SK-N-SH (cell line): Measurements from ENCODE around the gene ARPIN. TPM values are rescaled to one million over a fixed set of nuclear protein-coding genes. Genes with fewer than 3 reads are reported as not detected.

ENCODE experiments used
- CTCF ChIA-PET: fragments of 300-600, 350-600 bp; formaldehyde crosslinking; extraction: SDS; loops from one replicate; lab custom pipeline; 2021; lab: Yijun Ruan, JAX
- POLR2A ChIA-PET: fragments of 350-600 bp; sonication (Branson Sonifier 250); formaldehyde crosslinking; extraction: SDS; loops from one replicate; lab custom pipeline; 2020; ENCODE audit warnings: antibody characterized with exemption, inconsistent platforms; lab: Yijun Ruan, JAX
- DNase-seq: peaks from one replicate; pipeline ENCODE4 v3.0.0; 2012
- H2AFZ ChIP-seq: fragments of 200-600 bp; sonication (generic); 2 replicates; pipeline ENCODE4 v1.8.1; 2016; ENCODE audit warnings: antibody characterized with exemption, mild to moderate bottlenecking, low read depth
- H3F3A ChIP-seq: fragments of 200-600 bp; sonication (generic); replicated peaks from 2 replicates; pipeline ENCODE3; 2016; ENCODE audit warnings: antibody characterized with exemption, mild to moderate bottlenecking; ENCODE audit not compliant: insufficient read depth
- H3K27ac ChIP-seq, 2 experiments: fragments of 200-500 bp in 1 of 2; fragments of 200-600 bp in 1 of 2; sonication (Bioruptor generic) in 1 of 2; sonication (generic), shearing (Covaris generic) in 1 of 2; 2 replicates each; pipeline versions ENCODE4 v1.5.1 to v1.6.1; 2014 to 2016; ENCODE audit warnings: low read depth in 2 of 2, inconsistent platforms in 1 of 2, low read length in 1 of 2, mild to moderate bottlenecking in 1 of 2, mixed read lengths in 1 of 2
- H3K27me3 ChIP-seq: fragments of 200-600 bp; sonication (generic), shearing (Covaris generic); 2 replicates; pipeline ENCODE4 v1.6.1; 2016; ENCODE audit warnings: mixed run types; ENCODE audit not compliant: insufficient read depth
- H3K36me3 ChIP-seq, 2 experiments: fragments of 200-500 bp in 1 of 2; fragments of 200-600 bp in 1 of 2; sonication (Bioruptor generic) in 1 of 2; sonication (generic) in 1 of 2; replicated peaks in 1 of 2; 2 replicates each; pipeline versions ENCODE3 to v1.5.1; 2014 to 2016; ENCODE audit warnings: low read length in 1 of 2, mild to moderate bottlenecking in 1 of 2; ENCODE audit not compliant: insufficient read depth in 2 of 2, control insufficient read depth in 1 of 2
- H3K4me1 ChIP-seq, 2 experiments: fragments of 200-500 bp in 1 of 2; fragments of 200-600 bp in 1 of 2; sonication (Bioruptor generic) in 1 of 2; sonication (generic), shearing (Covaris generic) in 1 of 2; 2 replicates each; pipeline versions ENCODE4 v1.5.1 to v1.6.1; 2014 to 2016; ENCODE audit warnings: low read depth in 1 of 2, low read length in 1 of 2, mixed run types in 1 of 2; ENCODE audit not compliant: insufficient read depth in 2 of 2, control insufficient read depth in 1 of 2
- H3K4me2 ChIP-seq: fragments of 200-600 bp; sonication (generic), shearing (Covaris generic); 2 replicates; pipeline ENCODE4 v1.6.1; 2017; ENCODE audit warnings: mixed run types
- H3K4me3 ChIP-seq, 2 experiments: fragments of 200-500 bp in 1 of 2; fragments of 200-600 bp in 1 of 2; sonication (Bioruptor generic) in 1 of 2; sonication (generic), shearing (Covaris generic) in 1 of 2; 2 replicates each; pipeline versions ENCODE4 v1.5.1 to v1.8.1; 2014 to 2016; ENCODE audit warnings: low read depth in 2 of 2, inconsistent platforms in 1 of 2, low read length in 1 of 2, mild to moderate bottlenecking in 1 of 2, mixed read lengths in 1 of 2, moderate library complexity in 1 of 2
- H3K79me2 ChIP-seq: fragments of 200-600 bp; sonication (generic); 2 replicates; pipeline ENCODE4 v1.8.1; 2017; ENCODE audit warnings: mild to moderate bottlenecking; ENCODE audit not compliant: insufficient read depth
- H3K9ac ChIP-seq: fragments of 200-600 bp; sonication (generic); 2 replicates; pipeline ENCODE4 v1.6.1; 2017; ENCODE audit warnings: mixed run types
- H3K9me2 ChIP-seq: fragments of 200-600 bp; sonication (generic); 2 replicates; pipeline ENCODE4 v1.6.1; 2017; ENCODE audit warnings: mixed run types
- H3K9me3 ChIP-seq: fragments of 200-600 bp; sonication (generic); 2 replicates; pipeline ENCODE4 v1.6.1; 2017; ENCODE audit warnings: mixed run types, mild to moderate bottlenecking, moderate library complexity
- H4K20me1 ChIP-seq: fragments of 200-600 bp; sonication (generic); 2 replicates; pipeline ENCODE4 v1.6.1; 2017; ENCODE audit warnings: mild to moderate bottlenecking, mixed run types; ENCODE audit not compliant: insufficient read depth
- CHD2 ChIP-seq: fragments of 150-350 bp; IDR thresholded peaks from 2 replicates; pipeline ENCODE4 v1.6.1; 2018; ENCODE audit warnings: low read length; ENCODE audit not compliant: partially characterized antibody
- EP300 ChIP-seq, 2 experiments: IDR thresholded peaks; 2 replicates each; pipeline versions ENCODE4 v1.4.0 to v1.6.1; 2012; ENCODE audit warnings: borderline replicate concordance in 1 of 2, low read depth in 1 of 2, low read length in 1 of 2
- FOSL2 ChIP-seq: IDR thresholded peaks from 2 replicates; pipeline ENCODE4 v1.4.0; 2012; ENCODE audit warnings: low read depth, mild to moderate bottlenecking, moderate library complexity, borderline replicate concordance
- FOXM1 ChIP-seq: IDR thresholded peaks from 2 replicates; pipeline ENCODE4 v1.4.0; 2012; ENCODE audit warnings: low read depth, mild to moderate bottlenecking
- GABPA ChIP-seq: IDR thresholded peaks from 2 replicates; pipeline ENCODE4 v1.4.0; 2012; ENCODE audit warnings: low read depth, mild to moderate bottlenecking
- MEF2A ChIP-seq: IDR thresholded peaks from 2 replicates; pipeline ENCODE4 v1.4.0; 2012; ENCODE audit warnings: low read depth, borderline replicate concordance
- NFIC ChIP-seq: IDR thresholded peaks from 2 replicates; pipeline ENCODE4 v1.4.0; 2012; ENCODE audit warnings: borderline replicate concordance
- RFX5 ChIP-seq: IDR thresholded peaks from 2 replicates; pipeline ENCODE4 v1.6.1; 2012; ENCODE audit warnings: mild to moderate bottlenecking, improper control_type of control experiment, low read length
- RXRA ChIP-seq: IDR thresholded peaks from 2 replicates; pipeline ENCODE4 v1.4.0; 2012; ENCODE audit warnings: low read depth, mild to moderate bottlenecking, borderline replicate concordance
- SIN3A ChIP-seq: IDR thresholded peaks from 2 replicates; pipeline ENCODE4 v1.6.1; 2012; ENCODE audit warnings: low read depth, mild to moderate bottlenecking, low read length, moderate library complexity, borderline replicate concordance
- SMC3 ChIP-seq: IDR thresholded peaks from 2 replicates; pipeline ENCODE4 v1.6.1; 2012; ENCODE audit warnings: low read depth, low read length, improper control_type of control experiment
- TAF1 ChIP-seq: IDR thresholded peaks from 2 replicates; pipeline ENCODE4 v1.6.1; 2012; ENCODE audit warnings: low read depth, mild to moderate bottlenecking, low read length, moderate library complexity, borderline replicate concordance
- TCF12 ChIP-seq: IDR thresholded peaks from 2 replicates; pipeline ENCODE4 v1.4.0; 2012
- TEAD4 ChIP-seq: IDR thresholded peaks from 2 replicates; pipeline ENCODE4 v1.4.0; 2012; ENCODE audit warnings: mild to moderate bottlenecking, borderline replicate concordance; ENCODE audit not compliant: insufficient read depth
- WGBS: methylation state at CpG from one replicate; pipeline ENCODE4 v1.1.6; 2017; ENCODE audit warnings: low lambda C conversion rate; 5-methylcytosine and 5-hydroxymethylcytosine counted together
- polyA plus RNA-seq, 3 experiments: library from polyadenylated mRNA; depleted of rRNA; stranded (reverse); fragments of >200 nt; gene quantifications; 2 replicates each; pipeline ENCODE4 v1.2.3, GENCODE V29; 2012
- TF ChIP-seq, protein P1 (sequence below): IDR thresholded peaks from 2 replicates; pipeline ENCODE4 v1.4.0; 2012; ENCODE audit warnings: low read depth, borderline replicate concordance
- TF ChIP-seq, protein P2 (sequence below): IDR thresholded peaks from 2 replicates; pipeline ENCODE4 v1.4.0; 2012; ENCODE audit warnings: low read depth
- TF ChIP-seq, protein P3 (sequence below): IDR thresholded peaks from 2 replicates; pipeline ENCODE4 v1.6.1; 2012; ENCODE audit warnings: mild to moderate bottlenecking, low read depth, low read length, moderate library complexity
- TF ChIP-seq, protein P4 (sequence below): fragments of 150-350 bp; IDR thresholded peaks from 2 replicates; pipeline ENCODE4 v1.6.1; 2016; ENCODE audit warnings: mild to moderate bottlenecking, low read depth, low read length
- TF ChIP-seq, protein P5 (sequence below): fragments of 150-350 bp; IDR thresholded peaks from 2 replicates; pipeline ENCODE4 v1.6.1; 2017; ENCODE audit warnings: antibody characterized with exemption, low read length, low read depth, borderline replicate concordance

The ARPIN gene
- polyA plus RNA-seq, 1 of the 3 experiments (the other 2 are of a cell fraction): 13.5 TPM

DNA sequence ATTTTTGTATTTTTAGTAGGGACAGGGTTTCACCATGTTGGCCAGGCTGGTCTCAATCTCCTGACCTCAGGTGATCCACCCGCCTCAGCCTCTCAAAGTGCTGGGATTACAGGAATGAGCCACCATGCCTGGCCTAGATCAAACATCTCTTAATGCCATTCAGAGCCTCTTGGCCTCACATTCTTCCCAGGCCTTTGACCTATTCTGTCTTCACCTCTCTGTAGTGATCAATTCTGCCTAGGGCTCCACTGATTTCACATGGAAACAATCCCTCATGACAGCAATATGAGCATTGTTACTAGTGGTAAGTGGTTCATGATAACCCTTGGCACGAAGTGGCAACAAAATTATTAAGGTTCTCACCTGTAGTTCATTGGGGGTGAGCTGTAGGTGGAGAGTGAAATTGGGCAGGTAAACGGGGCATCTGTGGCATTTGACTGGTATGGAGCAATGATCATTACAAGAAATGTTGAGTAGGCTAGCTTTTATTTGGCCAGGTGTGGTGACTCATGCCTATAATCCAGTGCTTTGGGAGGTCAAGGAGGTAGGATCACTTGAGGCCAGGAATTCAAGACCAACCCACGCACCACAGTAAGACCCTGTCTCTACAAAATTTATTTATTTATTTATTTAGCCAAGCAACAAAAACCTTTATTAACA is 4.8 kb upstream of the ARPIN start:
- Histone ChIP-seq H3F3A (no peaks in the 10 kb centered on the region), H3K4me1 (peaks cover 0 to 5% of the 10 kb centered on the region in 2 experiments; a peak in 1 of 4 replicates), H3K27ac (no peak overlapping the region), H3K9me3 (no peaks in the 10 kb centered on the region), H3K4me2 (no peak overlapping the region), H3K9me2 (no peaks in the 10 kb centered on the region), H3K79me2 (no peaks in the 10 kb centered on the region), H3K4me3 (no peak overlapping the region), H3K27me3 (no peaks in the 10 kb centered on the region), H4K20me1 (no peaks in the 10 kb centered on the region), H3K9ac (no peak overlapping the region), H3K36me3 (no peaks in the 10 kb centered on the region), H2AFZ (no peak overlapping the region)
- CTCF ChIA-PET: interaction anchor here (0.7 to 1.5 kb wide), 4 partner anchors 16 to 178 kb away, joined by 3 to 4 read pairs (median 4); no protein-coding TSS in a partner anchor
- DNase-seq: no peak
- 73% methylated on average over 4 of the region's 4 CpGs for WGBS
- POLR2A ChIA-PET: no interaction called here
- no peak for TF ChIP-seq TAF1
- TF ChIP-seq NFIC: no peak
- TF ChIP-seq MEF2A: no peak
- TF ChIP-seq, protein P1, sequence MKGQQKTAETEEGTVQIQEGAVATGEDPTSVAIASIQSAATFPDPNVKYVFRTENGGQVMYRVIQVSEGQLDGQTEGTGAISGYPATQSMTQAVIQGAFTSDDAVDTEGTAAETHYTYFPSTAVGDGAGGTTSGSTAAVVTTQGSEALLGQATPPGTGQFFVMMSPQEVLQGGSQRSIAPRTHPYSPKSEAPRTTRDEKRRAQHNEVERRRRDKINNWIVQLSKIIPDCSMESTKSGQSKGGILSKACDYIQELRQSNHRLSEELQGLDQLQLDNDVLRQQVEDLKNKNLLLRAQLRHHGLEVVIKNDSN: no peak
- no peak for TF ChIP-seq RFX5
- no peak for TF ChIP-seq FOXM1
- TF ChIP-seq EP300 (IDR thresholded peaks at IDR 0.05; ENCODE audit: borderline replicate concordance in 1 of 2, low read depth in 1 of 2, low read length in 1 of 2): no peak
- TF ChIP-seq TCF12: no peak
- TF ChIP-seq GABPA: no peak
- no peak for TF ChIP-seq FOSL2
- no peak for TF ChIP-seq SIN3A
- no peak for TF ChIP-seq CHD2
- no peak for TF ChIP-seq TEAD4
- TF ChIP-seq, all 33 proteins: peak for 0

DNA sequence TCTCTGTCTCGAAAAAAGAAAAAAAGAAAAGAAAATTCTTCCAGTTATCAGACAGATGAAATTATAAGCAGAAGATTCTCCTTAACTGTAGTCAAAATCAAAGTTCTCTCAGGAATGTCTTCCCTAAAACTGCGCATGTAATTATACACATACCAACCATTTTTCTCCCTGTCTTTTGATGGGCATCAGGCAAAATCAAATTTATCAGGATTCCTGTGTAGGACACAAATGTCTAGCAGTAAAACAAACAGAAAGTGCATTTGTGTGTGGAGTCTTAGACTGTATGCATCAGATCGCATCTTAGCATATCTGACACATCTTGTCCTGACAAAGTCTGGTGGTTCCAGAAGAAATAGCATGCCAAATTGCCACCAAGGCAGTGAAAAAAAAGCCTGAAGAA is 3.9 kb upstream of the ARPIN start:
- Histone ChIP-seq H3K36me3 (no peaks in the 10 kb centered on the region), H3K9me2 (no peaks in the 10 kb centered on the region), H2AFZ (no peak overlapping the region), H3F3A (no peaks in the 10 kb centered on the region), H3K9ac (no peak overlapping the region), H3K27me3 (no peaks in the 10 kb centered on the region), H3K79me2 (peaks cover 2% of the 10 kb centered on the region; the same call in 1 of the 2 replicates), H3K4me1 (peaks cover 0 to 5% of the 10 kb centered on the region in 2 experiments; a peak in 1 of 4 replicates), H3K27ac (no peak overlapping the region), H4K20me1 (no peaks in the 10 kb centered on the region), H3K4me3 (no peak overlapping the region), H3K4me2 (no peak overlapping the region), H3K9me3 (no peaks in the 10 kb centered on the region)
- ChIA-PET POLR2A (no interaction called here), CTCF (interaction anchor here (1.5 kb wide), 1 partner anchor 157 kb away, joined by 4 read pairs; no protein-coding TSS in a partner anchor)
- no peak for DNase-seq
- WGBS: 48% methylated on average over 3 of the region's 3 CpGs
- TF ChIP-seq TCF12 (no peak), FOSL2 (no peak), FOXM1 (no peak), RXRA (no peak), SMC3 (no peak)
- TF ChIP-seq, protein P1: no peak
- TF ChIP-seq, protein P2, sequence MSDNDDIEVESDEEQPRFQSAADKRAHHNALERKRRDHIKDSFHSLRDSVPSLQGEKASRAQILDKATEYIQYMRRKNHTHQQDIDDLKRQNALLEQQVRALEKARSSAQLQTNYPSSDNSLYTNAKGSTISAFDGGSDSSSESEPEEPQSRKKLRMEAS: no peak
- TF ChIP-seq, protein P3, sequence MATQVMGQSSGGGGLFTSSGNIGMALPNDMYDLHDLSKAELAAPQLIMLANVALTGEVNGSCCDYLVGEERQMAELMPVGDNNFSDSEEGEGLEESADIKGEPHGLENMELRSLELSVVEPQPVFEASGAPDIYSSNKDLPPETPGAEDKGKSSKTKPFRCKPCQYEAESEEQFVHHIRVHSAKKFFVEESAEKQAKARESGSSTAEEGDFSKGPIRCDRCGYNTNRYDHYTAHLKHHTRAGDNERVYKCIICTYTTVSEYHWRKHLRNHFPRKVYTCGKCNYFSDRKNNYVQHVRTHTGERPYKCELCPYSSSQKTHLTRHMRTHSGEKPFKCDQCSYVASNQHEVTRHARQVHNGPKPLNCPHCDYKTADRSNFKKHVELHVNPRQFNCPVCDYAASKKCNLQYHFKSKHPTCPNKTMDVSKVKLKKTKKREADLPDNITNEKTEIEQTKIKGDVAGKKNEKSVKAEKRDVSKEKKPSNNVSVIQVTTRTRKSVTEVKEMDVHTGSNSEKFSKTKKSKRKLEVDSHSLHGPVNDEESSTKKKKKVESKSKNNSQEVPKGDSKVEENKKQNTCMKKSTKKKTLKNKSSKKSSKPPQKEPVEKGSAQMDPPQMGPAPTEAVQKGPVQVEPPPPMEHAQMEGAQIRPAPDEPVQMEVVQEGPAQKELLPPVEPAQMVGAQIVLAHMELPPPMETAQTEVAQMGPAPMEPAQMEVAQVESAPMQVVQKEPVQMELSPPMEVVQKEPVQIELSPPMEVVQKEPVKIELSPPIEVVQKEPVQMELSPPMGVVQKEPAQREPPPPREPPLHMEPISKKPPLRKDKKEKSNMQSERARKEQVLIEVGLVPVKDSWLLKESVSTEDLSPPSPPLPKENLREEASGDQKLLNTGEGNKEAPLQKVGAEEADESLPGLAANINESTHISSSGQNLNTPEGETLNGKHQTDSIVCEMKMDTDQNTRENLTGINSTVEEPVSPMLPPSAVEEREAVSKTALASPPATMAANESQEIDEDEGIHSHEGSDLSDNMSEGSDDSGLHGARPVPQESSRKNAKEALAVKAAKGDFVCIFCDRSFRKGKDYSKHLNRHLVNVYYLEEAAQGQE: no peak
- TF ChIP-seq, protein P4, sequence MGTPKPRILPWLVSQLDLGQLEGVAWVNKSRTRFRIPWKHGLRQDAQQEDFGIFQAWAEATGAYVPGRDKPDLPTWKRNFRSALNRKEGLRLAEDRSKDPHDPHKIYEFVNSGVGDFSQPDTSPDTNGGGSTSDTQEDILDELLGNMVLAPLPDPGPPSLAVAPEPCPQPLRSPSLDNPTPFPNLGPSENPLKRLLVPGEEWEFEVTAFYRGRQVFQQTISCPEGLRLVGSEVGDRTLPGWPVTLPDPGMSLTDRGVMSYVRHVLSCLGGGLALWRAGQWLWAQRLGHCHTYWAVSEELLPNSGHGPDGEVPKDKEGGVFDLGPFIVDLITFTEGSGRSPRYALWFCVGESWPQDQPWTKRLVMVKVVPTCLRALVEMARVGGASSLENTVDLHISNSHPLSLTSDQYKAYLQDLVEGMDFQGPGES: no peak
- TF ChIP-seq, protein P5, sequence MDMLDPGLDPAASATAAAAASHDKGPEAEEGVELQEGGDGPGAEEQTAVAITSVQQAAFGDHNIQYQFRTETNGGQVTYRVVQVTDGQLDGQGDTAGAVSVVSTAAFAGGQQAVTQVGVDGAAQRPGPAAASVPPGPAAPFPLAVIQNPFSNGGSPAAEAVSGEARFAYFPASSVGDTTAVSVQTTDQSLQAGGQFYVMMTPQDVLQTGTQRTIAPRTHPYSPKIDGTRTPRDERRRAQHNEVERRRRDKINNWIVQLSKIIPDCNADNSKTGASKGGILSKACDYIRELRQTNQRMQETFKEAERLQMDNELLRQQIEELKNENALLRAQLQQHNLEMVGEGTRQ: no peak
